CD14-positive monocyte (primary cell): Measurements from ENCODE around the gene MTHFR. TPM values are rescaled to one million over a fixed set of nuclear protein-coding genes. Genes with fewer than 3 reads are reported as not detected.

Source experiments
- DNase-seq, 3 donors: peaks; one replicate each; pipeline ENCODE4 v3.0.0-alpha.2; 2011 to 2022
- H2AFZ ChIP-seq: 2 replicates; pipeline ENCODE4 v1.6.0; 2012; ENCODE audit warnings: mild to moderate bottlenecking, low read depth, low read length, inconsistent platforms; ENCODE audit not compliant: insufficient read depth, poor library complexity, severe bottlenecking
- H3K27ac ChIP-seq, 2 donors: 1 replicate in 1 of 2; 2 replicates in 1 of 2; pipeline ENCODE4 v1.5.1; 2012 to 2013; ENCODE audit warnings: low read length in 2 of 2, control low read depth in 1 of 2, inconsistent platforms in 1 of 2, low read depth in 1 of 2, mild to moderate bottlenecking in 1 of 2
- H3K27me3 ChIP-seq, 2 donors: one replicate each; pipeline versions ENCODE4 v1.6.0 to v1.6.1; 2011 to 2013; ENCODE audit warnings: low read length in 2 of 2; ENCODE audit not compliant: control insufficient read depth in 2 of 2, insufficient read depth in 2 of 2
- H3K36me3 ChIP-seq, 2 donors: replicated peaks in 1 of 2; 1 replicate in 1 of 2; 2 replicates in 1 of 2; pipeline versions ENCODE4 v1.5.1 to v1.6.1; 2012 to 2013; ENCODE audit warnings: low read length in 2 of 2, control low read depth in 1 of 2, inconsistent platforms in 1 of 2, mild to moderate bottlenecking in 1 of 2; ENCODE audit not compliant: insufficient read depth in 2 of 2, control insufficient read depth in 1 of 2
- H3K4me1 ChIP-seq, 2 donors: 1 replicate in 1 of 2; 2 replicates in 1 of 2; pipeline versions ENCODE4 v1.5.1 to v1.6.1; 2012 to 2013; ENCODE audit warnings: low read length in 2 of 2, control low read depth in 1 of 2, inconsistent platforms in 1 of 2, mild to moderate bottlenecking in 1 of 2, moderate library complexity in 1 of 2; ENCODE audit not compliant: insufficient read depth in 2 of 2, control insufficient read depth in 1 of 2
- H3K4me2 ChIP-seq: replicated peaks from 2 replicates; pipeline ENCODE3; 2012; ENCODE audit warnings: low read length, moderate library complexity, mild to moderate bottlenecking; ENCODE audit not compliant: poor library complexity, severe bottlenecking; ENCODE audit errors: extremely low read depth
- H3K4me3 ChIP-seq, 3 experiments: fragments of 200-600 bp in 1 of 3; sonication (generic) in 1 of 3; replicated peaks in 1 of 3; 1 replicate in 2 of 3; 2 replicates in 1 of 3; pipeline ENCODE4 v1.5.1; 2011 to 2013; ENCODE audit warnings: low read length in 3 of 3, mild to moderate bottlenecking in 3 of 3, control low read depth in 2 of 3, low read depth in 2 of 3, inconsistent platforms in 1 of 3, moderate library complexity in 1 of 3
- H3K79me2 ChIP-seq: 2 replicates; pipeline ENCODE4 v1.6.0; 2012; ENCODE audit warnings: mild to moderate bottlenecking, control low read depth, inconsistent platforms, low read length, moderate library complexity; ENCODE audit not compliant: insufficient read depth
- H3K9ac ChIP-seq: 2 replicates; pipeline ENCODE4 v1.6.0; 2017; ENCODE audit warnings: low read length, mild to moderate bottlenecking; ENCODE audit not compliant: insufficient read depth, poor library complexity, severe bottlenecking
- H3K9me3 ChIP-seq, 2 donors: replicated peaks in 1 of 2; 1 replicate in 1 of 2; 2 replicates in 1 of 2; pipeline versions ENCODE4 v1.5.1 to v1.6.1; 2012 to 2013; ENCODE audit warnings: low read length in 2 of 2, control low read depth in 1 of 2; ENCODE audit not compliant: control insufficient read depth in 1 of 2, insufficient read depth in 1 of 2
- H4K20me1 ChIP-seq: 2 replicates; pipeline ENCODE4 v1.6.0; 2012; ENCODE audit warnings: mild to moderate bottlenecking, low read length, control low read depth, moderate library complexity; ENCODE audit not compliant: insufficient read depth
- H3K27ac Mint-ChIP-seq, 7 donors: one replicate each; pipeline ENCODE4 v1.8.0; 2020; ENCODE audit warnings: mild to moderate bottlenecking in 7 of 7, mixed read lengths in 7 of 7, moderate library complexity in 6 of 7, inconsistent platforms in 2 of 7
- H3K27me3 Mint-ChIP-seq, 3 donors: one replicate each; pipeline ENCODE4 v1.8.0; 2021 to 2022; ENCODE audit warnings: low read depth in 3 of 3, mild to moderate bottlenecking in 3 of 3, mixed read lengths in 3 of 3, moderate library complexity in 3 of 3, inconsistent platforms in 1 of 3
- H3K36me3 Mint-ChIP-seq, 2 donors: one replicate each; pipeline ENCODE4 v1.8.0; 2020; ENCODE audit warnings: mixed read lengths in 2 of 2, inconsistent platforms in 1 of 2, mild to moderate bottlenecking in 1 of 2
- H3K4me1 Mint-ChIP-seq: one replicate; pipeline ENCODE4 v1.8.0; 2020; ENCODE audit warnings: mild to moderate bottlenecking, mixed read lengths
- H3K4me3 Mint-ChIP-seq, 2 donors: one replicate each; pipeline ENCODE4 v1.8.0; 2020; ENCODE audit warnings: mild to moderate bottlenecking in 2 of 2, mixed read lengths in 2 of 2, moderate library complexity in 1 of 2
- H3K9me3 Mint-ChIP-seq, 7 donors: one replicate each; pipeline ENCODE4 v1.8.0; 2020 to 2022; ENCODE audit warnings: mixed read lengths in 7 of 7, mild to moderate bottlenecking in 6 of 7, moderate library complexity in 6 of 7, inconsistent platforms in 2 of 7
- CTCF ChIP-seq: fragments of 200-600 bp; IDR thresholded peaks from one replicate; pipeline ENCODE4 v1.8.0; 2022; ENCODE audit warnings: antibody characterized with exemption, mild to moderate bottlenecking
- WGBS: methylation state at CpG from one replicate; pipeline ENCODE4 v1.1.5; 2013; ENCODE audit warnings: missing lambda C conversion rate; ENCODE audit not compliant: insufficient coverage; 5-methylcytosine and 5-hydroxymethylcytosine counted together
- intact Hi-C, 2 donors: fragments of 100-400 bp; cut with micrococcal nuclease; formaldehyde crosslinking; loops; one replicate each; pipeline versions ENCODE4 v1.15.0 to v1.15.1; 2023
- polyA plus RNA-seq, 3 donors: library from polyadenylated mRNA; depleted of rRNA in 1 of 3; unstranded in 2 of 3; stranded (reverse) in 1 of 3; fragments of 300-500 nt in 2 of 3; fragments of >200 nt in 1 of 3; fragmentation: Illumina TruSeq in 2 of 3; gene quantifications; 1 replicate in 2 of 3; 2 replicates in 1 of 3; pipeline ENCODE4 v1.2.3, GENCODE V29; 2012 to 2021

The MTHFR gene
- polyA plus RNA-seq, 3 donors, result 4.5 to 41.9 (median 8.5) TPM

- Mint-ChIP-seq H3K9me3 (no peaks in the 10 kb centered on the region), H3K4me1 (peaks cover 38% of the 10 kb centered on the region), H3K27me3 (peaks cover 2 to 13% (median 4%) of the 10 kb centered on the region in 3 donors), H3K4me3 (no peak overlapping the region), H3K27ac (peak overlapping the region in 2 of 7 donors; percentile 25 to 30), H3K36me3 (peaks cover 17 to 28% of the 10 kb centered on the region in 2 donors)
- H2AFZ ChIP-seq, result no peak overlapping the region
- no peak overlapping the region for H3K9ac ChIP-seq
- H3K27me3 ChIP-seq, result no peaks in the 10 kb centered on the region
- H3K9me3 ChIP-seq, result no peaks in the 10 kb centered on the region
- no peaks in the 10 kb centered on the region for H3K79me2 ChIP-seq
- TF ChIP-seq CTCF, result no peak
- DNase-seq, result no peak
- no peak overlapping the region for H3K4me3 ChIP-seq
- H3K4me2 ChIP-seq, result no peak overlapping the region
- H3K4me1 ChIP-seq, result peaks cover 29 to 39% of the 10 kb centered on the region in 2 donors
- no peaks in the 10 kb centered on the region for H4K20me1 ChIP-seq
- peaks cover 12 to 19% of the 10 kb centered on the region in 2 donors for H3K36me3 ChIP-seq
- intact Hi-C loops, result loop anchor here in 1 of 2 donors (5.0 kb wide), 1 partner anchor 36 kb away; no protein-coding TSS in a partner anchor
- WGBS, result 100% methylated on average over 4 of the region's 5 CpGs
- H3K27ac ChIP-seq, result no peak overlapping the region
These were observed 19.6 kb downstream of the MTHFR start for GRCh38 chr1:11786168-11786567.

- peaks cover 2 to 13% (median 5%) of the 10 kb centered on the region in 3 donors for H3K27me3 Mint-ChIP-seq
- Histone ChIP-seq H3K27ac (no peak overlapping the region), H3K4me3 (peak overlapping the region in 1 of 3 experiments; percentile 65), H3K79me2 (no peaks in the 10 kb centered on the region), H3K27me3 (no peaks in the 10 kb centered on the region), H3K4me1 (peaks cover 19 to 29% of the 10 kb centered on the region in 2 donors), H3K4me2 (peak overlapping the region; percentile 76), H4K20me1 (no peaks in the 10 kb centered on the region), H3K36me3 (peaks cover 8 to 15% of the 10 kb centered on the region in 2 donors), H3K9me3 (no peaks in the 10 kb centered on the region), H2AFZ (peak overlapping the region; percentile 67), H3K9ac (peak overlapping the region; percentile 46)
- peak; percentile 55 to 68 (median 66) for DNase-seq
- peak overlapping the region in 3 of 7 donors; percentile 36 to 45 (median 43) for H3K27ac Mint-ChIP-seq
- intact Hi-C loops, result loop anchor here in 1 of 2 donors (2.0 to 5.0 kb wide), 2 partner anchors 37 to 44 kb away; no protein-coding TSS in a partner anchor
- H3K4me3 Mint-ChIP-seq, result peak overlapping the region; percentile 49 to 73
- WGBS, result 13% methylated on average over 28 of the region's 30 CpGs
- H3K36me3 Mint-ChIP-seq, result peaks cover 9 to 18% of the 10 kb centered on the region in 2 donors
- peak; percentile 92 for TF ChIP-seq CTCF
- H3K9me3 Mint-ChIP-seq, result no peaks in the 10 kb centered on the region
- H3K4me1 Mint-ChIP-seq, result peaks cover 28% of the 10 kb centered on the region
These were observed 20.6 kb downstream of the MTHFR start for GRCh38 chr1:11784993-11785769.
